ENCODE results near the gene MAP4K2.

- TF ChIP-seq CTCF (IDR thresholded peaks at IDR 0.05) (no peak), ZBTB43 (CRISPR knock-in tag; IDR thresholded peaks at IDR 0.05) (no peak), ATF6 (CRISPR knock-in tag; IDR thresholded peaks at IDR 0.05) (no peak), SOX15 (CRISPR knock-in tag; IDR thresholded peaks at IDR 0.05) (no peak), NR1H2 (CRISPR knock-in tag; IDR thresholded peaks at IDR 0.05) (no peak), ATF2 (CRISPR knock-in tag; IDR thresholded peaks at IDR 0.05; ENCODE audit: borderline replicate concordance, low read depth) (no peak), NFYB (CRISPR knock-in tag; conservative IDR thresholded peaks at IDR 0.05; ENCODE audit: low read depth) (no peak), MAX (CRISPR knock-in tag; IDR thresholded peaks at IDR 0.05) (no peak), HMGXB4 (CRISPR knock-in tag; IDR thresholded peaks at IDR 0.05) (no peak), CREB1 (CRISPR knock-in tag; IDR thresholded peaks at IDR 0.05) (no peak), SMAD3 (CRISPR knock-in tag; IDR thresholded peaks at IDR 0.05; ENCODE audit: borderline replicate concordance) (no peak), TEAD4 (CRISPR knock-in tag; IDR thresholded peaks at IDR 0.05) (no peak), MXD4 (CRISPR knock-in tag; IDR thresholded peaks at IDR 0.05; ENCODE audit: borderline replicate concordance) (no peak)
These were observed 24.4 kb upstream of the MAP4K2 start for GRCh38 chr11:64827451-64827839.
